Thyroid gland (tissue), 4 donors: ENCODE results near the gene TMCC3. TPM values are rescaled to one million over a fixed set of nuclear protein-coding genes. Genes with fewer than 3 reads are reported as not detected.
A peak's percentile ranks its signal among the peaks of the same experiment; 100 is the strongest.
"Not testable (repeated sequence)": the region's sequence is repeated elsewhere in the genome, so short reads cannot be mapped to it uniquely, and the experiment has no call there.

Experiments
- DNase-seq, 2 donors: peaks; one replicate each; pipeline ENCODE4 v3.0.0-alpha.2; 2019
- H3K27ac ChIP-seq, 3 donors: fragments of 200-600 bp; sonication (generic); 1 replicate in 2 of 3; 2 replicates in 1 of 3; pipeline ENCODE4 v1.5.1; 2016 to 2019; ENCODE audit warnings: mild to moderate bottlenecking in 1 of 3, moderate library complexity in 1 of 3
- H3K27me3 ChIP-seq: fragments of 200-600 bp; sonication (generic); one replicate; pipeline ENCODE4 v1.5.1; 2019
- H3K36me3 ChIP-seq, 2 donors: fragments of 200-600 bp; sonication (generic); one replicate each; pipeline ENCODE4 v1.5.1; 2016 to 2019
- H3K4me1 ChIP-seq, 2 donors: fragments of 200-600 bp; sonication (generic); one replicate each; pipeline ENCODE4 v1.5.1; 2017 to 2019
- H3K4me3 ChIP-seq, 3 donors: fragments of 200-600 bp; sonication (generic); replicated peaks in 1 of 3; 1 replicate in 2 of 3; 2 replicates in 1 of 3; pipeline ENCODE4 v1.5.1; 2016; ENCODE audit warnings: mild to moderate bottlenecking in 1 of 3
- H3K9me3 ChIP-seq: fragments of 200-600 bp; sonication (generic); one replicate; pipeline ENCODE4 v1.5.1; 2017
- POLR2A ChIP-seq, 2 donors: fragments of 450-650 bp; IDR thresholded peaks; one replicate each; pipeline ENCODE4 v1.6.1; 2017; ENCODE audit warnings: antibody characterized with exemption in 2 of 2, mild to moderate bottlenecking in 2 of 2, moderate library complexity in 1 of 2
- whole genome bisulfite sequencing, 2 donors: methylation state at CpG; one replicate each; pipeline ENCODE4 v1.1.5; 2017; 5-methylcytosine and 5-hydroxymethylcytosine counted together
- intact Hi-C: fragments of 100-400 bp; cut with DNase I; formaldehyde crosslinking; loops from one replicate; pipeline ENCODE4 v1.15.1; 2023
- total RNA-seq, 4 donors: library from RNA; depleted of rRNA; stranded (reverse); fragments of >200 nt; gene quantifications; one replicate each; pipeline ENCODE4 v1.2.3, GENCODE V29; 2016
- TF ChIP-seq, protein P1 (sequence below), 6 experiments: fragments of 200-600 bp in 3 of 6; fragments of 450-650 bp in 3 of 6; sonication (generic) in 3 of 6; IDR thresholded peaks; one replicate each; pipeline ENCODE4 v1.5.1; 2016 to 2019; ENCODE audit warnings: antibody characterized with exemption in 6 of 6, mild to moderate bottlenecking in 2 of 6, inconsistent platforms in 1 of 6, moderate library complexity in 1 of 6

Gene TMCC3
- total RNA-seq, 4 donors from 2014 or later: 15.0 to 25.6 (median 19.3) TPM

DNA sequence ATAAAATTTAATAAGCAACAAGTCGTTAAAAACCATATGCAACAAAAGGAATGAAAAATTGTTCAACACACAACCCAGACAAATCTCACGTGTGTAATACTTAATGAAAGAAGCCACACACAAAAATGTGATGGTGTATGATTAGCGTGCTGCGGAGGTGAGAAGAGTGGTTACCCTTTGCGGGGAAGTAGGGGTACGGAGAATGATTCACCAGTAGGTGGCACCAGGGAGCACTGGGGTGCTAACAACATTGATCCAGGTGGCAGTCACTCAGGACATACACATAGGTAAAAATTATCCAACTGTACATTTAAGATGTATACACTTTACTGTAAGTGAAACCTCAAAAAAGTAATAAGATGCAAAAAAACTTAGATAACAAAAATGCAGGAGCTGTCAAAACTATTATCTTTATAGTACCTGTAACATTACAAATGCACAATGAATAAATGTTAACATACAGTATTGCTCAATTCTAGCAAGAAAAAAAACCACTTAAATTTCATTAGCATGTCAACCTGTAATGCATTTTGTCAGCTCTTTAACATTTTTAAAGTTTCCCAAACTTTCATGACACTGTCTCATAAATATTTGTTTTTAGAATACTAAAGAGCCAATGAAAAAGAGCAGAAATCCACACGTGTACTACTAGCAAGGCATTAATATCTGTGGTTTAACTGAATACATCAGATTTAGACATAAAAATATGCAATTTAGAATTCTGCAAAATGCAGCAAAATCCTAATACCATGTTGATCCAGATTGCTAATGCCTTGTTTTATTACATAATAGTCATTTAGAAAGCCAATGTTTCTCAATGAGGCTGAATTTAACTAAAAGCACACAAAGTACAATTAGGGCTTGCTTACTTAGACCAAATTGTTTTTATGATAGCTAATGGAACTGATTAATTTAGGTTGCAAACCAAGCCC, 46.7 kb downstream of the TMCC3 start:
- no peaks in the 10 kb centered on the region for H3K27me3 ChIP-seq
- TF ChIP-seq POLR2A (IDR thresholded peaks at IDR 0.05): no peak
- TF ChIP-seq, protein P1, sequence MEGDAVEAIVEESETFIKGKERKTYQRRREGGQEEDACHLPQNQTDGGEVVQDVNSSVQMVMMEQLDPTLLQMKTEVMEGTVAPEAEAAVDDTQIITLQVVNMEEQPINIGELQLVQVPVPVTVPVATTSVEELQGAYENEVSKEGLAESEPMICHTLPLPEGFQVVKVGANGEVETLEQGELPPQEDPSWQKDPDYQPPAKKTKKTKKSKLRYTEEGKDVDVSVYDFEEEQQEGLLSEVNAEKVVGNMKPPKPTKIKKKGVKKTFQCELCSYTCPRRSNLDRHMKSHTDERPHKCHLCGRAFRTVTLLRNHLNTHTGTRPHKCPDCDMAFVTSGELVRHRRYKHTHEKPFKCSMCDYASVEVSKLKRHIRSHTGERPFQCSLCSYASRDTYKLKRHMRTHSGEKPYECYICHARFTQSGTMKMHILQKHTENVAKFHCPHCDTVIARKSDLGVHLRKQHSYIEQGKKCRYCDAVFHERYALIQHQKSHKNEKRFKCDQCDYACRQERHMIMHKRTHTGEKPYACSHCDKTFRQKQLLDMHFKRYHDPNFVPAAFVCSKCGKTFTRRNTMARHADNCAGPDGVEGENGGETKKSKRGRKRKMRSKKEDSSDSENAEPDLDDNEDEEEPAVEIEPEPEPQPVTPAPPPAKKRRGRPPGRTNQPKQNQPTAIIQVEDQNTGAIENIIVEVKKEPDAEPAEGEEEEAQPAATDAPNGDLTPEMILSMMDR (IDR thresholded peaks at IDR 0.05): peak in 1 of 6 experiments; percentile 27
- no peaks in the 10 kb centered on the region for H3K36me3 ChIP-seq
- no peak overlapping the region for H3K4me3 ChIP-seq
- peaks cover 0 to 5% of the 10 kb centered on the region in 2 donors for H3K4me1 ChIP-seq
- H3K27ac ChIP-seq: no peak overlapping the region
- no peak for DNase-seq
- WGBS, 2 donors: 74 to 81% methylated on average over 7 of the region's 7 CpGs
- intact Hi-C loops: no loop called here
- H3K9me3 ChIP-seq: no peaks in the 10 kb centered on the region

DNA sequence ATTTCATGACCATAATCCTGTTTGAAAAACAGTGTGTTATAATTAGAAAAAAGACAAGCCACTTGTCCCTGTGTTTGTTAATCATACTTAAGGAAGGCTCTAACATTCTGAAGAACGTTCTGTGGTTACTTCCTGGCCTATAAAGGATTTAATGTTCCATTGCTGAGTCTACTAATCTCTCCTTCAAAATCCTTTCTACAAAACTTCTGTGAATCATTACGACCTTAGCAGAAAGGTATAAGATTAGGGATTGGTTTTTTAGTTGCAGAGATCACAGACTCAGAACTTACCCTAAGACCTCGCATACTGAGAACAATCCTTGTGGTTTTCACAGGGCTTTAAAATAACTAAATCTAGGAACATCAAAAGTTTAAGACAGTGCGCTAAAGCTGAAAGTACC, 48.3 kb downstream of the TMCC3 start:
- H3K27ac ChIP-seq: no peak overlapping the region
- peaks cover 0 to 6% of the 10 kb centered on the region in 2 donors for H3K4me1 ChIP-seq
- no peaks in the 10 kb centered on the region for H3K36me3 ChIP-seq
- no peaks in the 10 kb centered on the region for H3K27me3 ChIP-seq
- WGBS, 2 donors: 86% methylated on average over 4 of the region's 4 CpGs
- no peaks in the 10 kb centered on the region for H3K9me3 ChIP-seq
- no peak for DNase-seq
- intact Hi-C loops: no loop called here
- H3K4me3 ChIP-seq: no peak overlapping the region
- TF ChIP-seq POLR2A (IDR thresholded peaks at IDR 0.05): no peak
- TF ChIP-seq, protein P1 (IDR thresholded peaks at IDR 0.05): no peak

GRCh38 chr12:94601307-94601706, 49.0 kb downstream of the TMCC3 start:
- H3K36me3 ChIP-seq, H3K27ac ChIP-seq, H3K9me3 ChIP-seq, H3K27me3 ChIP-seq, H3K4me3 ChIP-seq, intact Hi-C loops: not testable (repeated sequence)
- DNase-seq: peak; percentile 53 to 60
- 67 to 80% methylated on average over 5 of the region's 5 CpGs for WGBS, 2 donors
- peaks cover 0 to 13% of the 10 kb centered on the region in 2 donors for H3K4me1 ChIP-seq

GRCh38 chr12:94599189-94599588, 51.2 kb downstream of the TMCC3 start:
- TF ChIP-seq, protein P1 (IDR thresholded peaks at IDR 0.05): no peak
- no peak for TF ChIP-seq POLR2A (IDR thresholded peaks at IDR 0.05)
- Histone ChIP-seq H3K27ac (no peak overlapping the region), H3K4me3 (no peak overlapping the region), H3K4me1 (peaks cover 0 to 22% of the 10 kb centered on the region in 2 donors), H3K9me3 (no peaks in the 10 kb centered on the region), H3K27me3 (no peaks in the 10 kb centered on the region), H3K36me3 (no peaks in the 10 kb centered on the region)
- DNase-seq: no peak
- intact Hi-C loops: no loop called here
- WGBS, 2 donors: 80 to 94% methylated on average over 4 of the region's 4 CpGs

DNA sequence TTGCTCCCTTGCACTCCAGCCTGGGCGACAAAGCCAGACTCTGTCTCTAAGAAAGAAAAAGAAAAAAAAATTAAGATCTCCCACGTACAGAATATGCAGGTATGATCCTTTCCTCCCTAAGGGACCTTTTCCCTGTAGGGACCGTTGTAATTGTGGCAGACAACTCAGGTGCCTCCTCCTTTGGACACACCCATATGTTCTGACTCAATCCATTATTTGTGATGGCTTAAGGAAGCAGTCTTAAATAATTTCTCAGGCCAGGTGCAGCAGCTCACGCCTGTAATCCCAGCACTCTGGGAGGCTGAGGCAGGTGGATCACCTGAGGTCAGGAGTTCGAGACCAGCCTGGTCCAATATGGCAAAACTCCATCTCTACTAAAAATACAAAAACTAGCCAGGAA, 53.1 kb downstream of the TMCC3 start:
- no peak for DNase-seq
- no peaks in the 10 kb centered on the region for H3K27me3 ChIP-seq
- no peaks in the 10 kb centered on the region for H3K9me3 ChIP-seq
- TF ChIP-seq, protein P1 (IDR thresholded peaks at IDR 0.05): no peak
- TF ChIP-seq POLR2A (IDR thresholded peaks at IDR 0.05): no peak
- H3K27ac ChIP-seq: peak overlapping the region in 1 of 3 donors; percentile 60
- intact Hi-C loops: no loop called here
- H3K4me1 ChIP-seq: peaks cover 0 to 22% of the 10 kb centered on the region in 2 donors
- 94% methylated on average over 5 of the region's 5 CpGs for WGBS, 2 donors
- no peak overlapping the region for H3K4me3 ChIP-seq
- H3K36me3 ChIP-seq: no peaks in the 10 kb centered on the region
